Activated naive CD4-positive, alpha-beta T cell treated with anti-CD3 and anti-CD28 coated beads for 36 hours (primary cell): ENCODE data around the gene THYN1. TPM values are rescaled to one million over a fixed set of nuclear protein-coding genes. Genes with fewer than 3 reads are reported as not detected.
"Not testable (repeated sequence)": the region's sequence is repeated elsewhere in the genome, so short reads cannot be mapped to it uniquely, and the experiment has no call there.

Experiments used
- CTCF ChIA-PET: fragments of 350-600 bp; sonication (Branson Sonifier 250); formaldehyde crosslinking; loops from one replicate; lab custom pipeline; 2021; ENCODE audit warnings: antibody characterized with exemption; lab: Charles Lee
- DNase-seq: peaks from one replicate; pipeline ENCODE4 v3.0.0-alpha.2; 2020
- H3K27ac Mint-ChIP-seq: one replicate; pipeline ENCODE4 v1.8.0; 2021; ENCODE audit warnings: mild to moderate bottlenecking, mixed read lengths
- H3K27me3 Mint-ChIP-seq: one replicate; pipeline ENCODE4 v1.8.0; 2021; ENCODE audit warnings: low read depth, mixed read lengths
- H3K36me3 Mint-ChIP-seq: one replicate; pipeline ENCODE4 v1.8.0; 2021; ENCODE audit warnings: low read depth, mixed read lengths
- H3K4me1 Mint-ChIP-seq: one replicate; pipeline ENCODE4 v1.8.0; 2021; ENCODE audit warnings: low read depth, mixed read lengths
- H3K4me3 Mint-ChIP-seq: one replicate; pipeline ENCODE4 v1.8.0; 2021; ENCODE audit warnings: mild to moderate bottlenecking, moderate library complexity, mixed read lengths
- H3K9me3 Mint-ChIP-seq: one replicate; pipeline ENCODE4 v1.8.0; 2021; ENCODE audit warnings: mixed read lengths
- intact Hi-C: fragments of 100-400 bp; cut with micrococcal nuclease; formaldehyde crosslinking; loops from one replicate; pipeline ENCODE4 v1.15.1; 2023
- total RNA-seq, 2 experiments: library from RNA; stranded (reverse); gene quantifications; one replicate each; pipeline ENCODE4 v1.2.3, GENCODE V29; 2021

THYN1 gene
- total RNA-seq, 2 experiments from 2014 or later, result 85.6 to 92.6 TPM

DNA sequence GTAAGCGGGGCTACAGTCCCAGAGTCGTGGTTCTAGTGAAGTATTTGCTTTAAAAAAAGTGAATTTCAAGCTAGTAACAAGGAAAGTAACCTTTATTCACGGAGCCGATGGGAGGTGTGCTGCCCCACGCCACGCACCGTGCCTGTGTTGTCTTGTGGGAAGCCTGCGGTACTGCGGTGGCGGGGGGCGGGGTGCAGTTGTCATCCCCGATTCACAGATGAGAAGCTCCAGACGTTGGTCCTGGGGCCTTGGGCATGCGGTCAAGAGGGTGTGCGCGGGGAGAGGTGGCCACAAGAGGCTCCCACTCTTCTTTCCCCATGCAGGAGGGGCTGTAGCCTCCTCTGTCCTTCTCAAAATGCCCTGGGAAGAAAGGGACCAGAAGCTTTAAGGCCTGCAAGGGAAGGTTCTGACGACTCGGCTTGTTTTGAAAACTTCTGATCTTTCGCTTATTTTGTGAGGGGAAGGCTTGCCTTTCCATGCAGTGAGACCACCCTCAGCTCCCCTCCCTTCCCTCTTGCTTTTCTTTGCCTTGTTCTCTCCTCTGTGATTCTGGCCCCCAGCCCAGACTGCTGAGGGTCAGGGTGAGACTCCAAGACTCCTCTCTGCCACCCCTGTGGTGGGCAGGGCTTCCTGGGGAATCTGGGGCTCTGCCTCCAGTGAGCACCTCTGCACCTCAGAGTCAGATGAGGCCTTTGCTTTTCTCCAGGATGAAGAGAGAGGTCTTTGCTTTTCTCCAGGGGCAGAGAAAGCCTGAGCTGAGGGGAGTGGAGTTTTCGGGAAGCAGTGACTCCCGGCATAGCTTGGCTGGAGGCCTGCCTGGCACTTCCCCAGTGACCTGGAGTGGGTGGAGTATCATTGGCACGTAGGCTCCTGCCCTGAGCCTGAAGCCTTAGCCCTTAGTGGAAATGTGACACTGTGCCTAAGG lies 29.2 kb upstream of the THYN1 start:
- peaks cover 5% of the 10 kb centered on the region for H3K4me1 Mint-ChIP-seq
- no peak overlapping the region for H3K4me3 Mint-ChIP-seq
- CTCF ChIA-PET, result interaction anchor here (0.6 kb wide), 1 partner anchor 392 kb away, joined by 4 read pairs; no protein-coding TSS in a partner anchor
- intact Hi-C loops, result no loop called here
- no peaks in the 10 kb centered on the region for H3K9me3 Mint-ChIP-seq
- H3K27ac Mint-ChIP-seq, result no peak overlapping the region
- H3K27me3 Mint-ChIP-seq, result peaks cover 3% of the 10 kb centered on the region
- DNase-seq, result no peak
- peaks cover 23% of the 10 kb centered on the region for H3K36me3 Mint-ChIP-seq

- H3K27ac Mint-ChIP-seq, H3K4me1 Mint-ChIP-seq, DNase-seq, H3K4me3 Mint-ChIP-seq, CTCF ChIA-PET, intact Hi-C loops, H3K27me3 Mint-ChIP-seq, H3K9me3 Mint-ChIP-seq: not testable (repeated sequence)
- H3K36me3 Mint-ChIP-seq, result peaks cover 26% of the 10 kb centered on the region
Observed at GRCh38 chr11:134281635-134282034, 28.5 kb upstream of the THYN1 start.

- Mint-ChIP-seq H3K4me1 (peaks cover 24% of the 10 kb centered on the region), H3K27me3 (peaks cover 6% of the 10 kb centered on the region), H3K27ac (no peak overlapping the region), H3K9me3 (peaks cover 1% of the 10 kb centered on the region), H3K4me3 (no peak overlapping the region), H3K36me3 (peaks cover 11% of the 10 kb centered on the region)
- no peak for DNase-seq
- intact Hi-C loops, result no loop called here
- CTCF ChIA-PET, result interaction anchor here (7.3 kb wide), 1 partner anchor 15 kb away, joined by 61 read pairs; no protein-coding TSS in a partner anchor
Observed at GRCh38 chr11:134278356-134278755, 25.2 kb upstream of the THYN1 start.

DNA sequence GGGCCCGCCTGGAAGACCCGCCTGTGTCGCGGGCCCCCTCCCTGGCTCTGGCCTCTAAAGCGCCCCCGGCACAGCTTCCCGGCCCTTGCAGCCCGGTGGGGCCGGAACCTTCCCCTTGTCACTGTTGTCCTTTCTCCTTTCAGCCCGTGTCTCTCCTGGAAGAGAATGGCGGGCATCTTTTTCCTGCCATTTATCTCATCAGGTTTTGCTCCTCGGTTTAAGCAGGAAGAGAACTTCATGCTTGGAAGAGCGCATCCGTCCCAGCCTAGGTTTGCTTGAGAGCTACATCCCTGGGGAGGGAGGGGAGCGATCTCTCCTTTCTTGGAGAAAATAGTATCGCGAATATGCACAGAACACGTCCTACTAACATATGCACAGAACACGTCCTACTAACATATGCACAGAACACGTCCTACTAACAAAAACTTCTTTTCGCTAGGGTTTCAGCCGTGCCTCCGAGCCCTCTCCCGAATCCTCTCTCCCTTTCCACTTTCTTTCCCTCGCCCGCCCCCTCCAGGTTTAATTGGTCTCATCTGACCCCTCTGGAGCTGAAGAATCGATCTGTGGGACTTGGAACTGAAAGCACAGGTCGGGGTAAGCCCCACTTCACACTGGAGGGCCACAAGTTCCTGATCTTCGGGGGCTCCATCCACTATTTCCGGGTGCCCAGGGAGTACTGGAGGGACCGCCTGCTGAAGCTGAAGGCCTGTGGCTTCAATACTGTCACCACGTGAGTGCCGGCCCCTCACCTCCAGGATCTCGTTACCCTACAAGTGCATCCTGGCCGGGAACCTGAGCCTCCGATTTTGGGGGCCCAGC lies 24.2 kb upstream of the THYN1 start:
- Mint-ChIP-seq H3K27me3 (peaks cover 6% of the 10 kb centered on the region), H3K27ac (peak overlapping the region; percentile 53), H3K4me1 (peaks cover 32% of the 10 kb centered on the region), H3K36me3 (peaks cover 11% of the 10 kb centered on the region), H3K4me3 (peak overlapping the region; percentile 81), H3K9me3 (peaks cover 1% of the 10 kb centered on the region)
- CTCF ChIA-PET, result interaction anchor here (7.3 kb wide), 1 partner anchor 14 kb away, joined by 61 read pairs; no protein-coding TSS in a partner anchor
- DNase-seq, result no peak
- intact Hi-C loops, result no loop called here

GRCh38 chr11:134276396-134277182 lies 23.4 kb upstream of the THYN1 start:
- Mint-ChIP-seq H3K4me1 (peaks cover 34% of the 10 kb centered on the region), H3K27ac (peak overlapping the region; percentile 98), H3K27me3 (peaks cover 6% of the 10 kb centered on the region), H3K9me3 (peaks cover 1% of the 10 kb centered on the region), H3K36me3 (peaks cover 11% of the 10 kb centered on the region), H3K4me3 (peak overlapping the region; percentile 95)
- no peak for DNase-seq
- CTCF ChIA-PET, result interaction anchor here (0.6 to 7.3 kb wide), 7 partner anchors 13 to 226 kb away, joined by 3 to 61 read pairs (median 4); partner anchors contain the start of genes ACAD8, NCAPD3 and VPS26B
- intact Hi-C loops, result no loop called here

DNA sequence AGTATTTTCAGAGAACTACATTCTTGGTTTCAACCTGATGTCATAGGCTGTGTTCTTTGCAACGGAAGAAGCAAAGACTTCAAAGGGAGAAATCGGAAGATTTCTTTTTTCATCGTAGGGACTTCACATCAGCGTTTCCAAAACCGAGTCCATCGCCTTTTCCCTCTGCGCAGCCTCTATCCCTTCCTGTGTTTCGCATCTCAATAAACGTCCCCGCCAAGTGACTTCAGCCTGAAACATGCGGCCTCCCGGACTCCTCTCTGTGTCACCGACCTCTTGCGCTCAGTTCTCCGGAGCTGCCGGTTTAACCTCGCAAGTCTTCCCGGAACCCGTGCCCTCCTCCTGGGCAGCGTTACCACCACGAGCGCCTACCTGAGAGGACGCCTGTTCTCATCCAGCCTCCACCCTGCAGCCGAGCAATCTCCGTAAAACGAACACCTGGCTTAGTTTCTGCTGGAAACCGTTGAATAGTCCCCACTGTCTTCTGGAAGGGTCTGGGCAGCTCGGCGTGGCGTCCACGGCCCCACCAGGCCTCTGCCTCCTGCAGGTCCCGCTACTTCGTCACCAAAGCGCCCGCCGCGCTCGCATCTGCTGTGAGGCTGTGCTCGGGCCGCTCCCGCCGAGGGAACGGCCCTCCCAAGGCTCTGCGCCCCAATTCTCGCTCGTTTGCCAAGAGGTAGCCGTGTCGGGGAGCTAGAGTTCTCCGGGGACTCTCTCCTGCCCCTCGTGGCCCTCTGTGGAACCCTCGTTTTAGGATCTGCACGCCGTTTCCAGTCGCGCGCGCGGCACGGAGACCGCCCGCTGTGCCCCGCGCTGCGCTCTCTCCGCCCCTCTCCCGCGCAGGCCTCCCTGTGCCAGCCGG lies 22.6 kb upstream of the THYN1 start, which contains the start of gene GLB1L3:
TSS of gene GLB1L3 (plus strand) at position 846 of the 862 bp plus-strand sequence. CDS start 362 bp downstream, outside the sequence.
- peaks cover 10% of the 10 kb centered on the region for H3K36me3 Mint-ChIP-seq
- peaks cover 36% of the 10 kb centered on the region for H3K4me1 Mint-ChIP-seq
- H3K9me3 Mint-ChIP-seq, result peaks cover 1% of the 10 kb centered on the region
- CTCF ChIA-PET, result interaction anchor here (0.6 to 7.3 kb wide), 7 partner anchors 12 to 225 kb away, joined by 3 to 61 read pairs (median 4); partner anchors contain the start of genes ACAD8, NCAPD3 and VPS26B
- H3K27me3 Mint-ChIP-seq, result peaks cover 6% of the 10 kb centered on the region
- H3K4me3 Mint-ChIP-seq, result peak within 1 kb of the TSS; percentile 95
- H3K27ac Mint-ChIP-seq, result peak within 1 kb of the TSS; percentile 98
- intact Hi-C loops, result loop anchor here (1.0 kb wide), 4 partner anchors 13 to 56 kb away; partner anchors contain the start of genes ACAD8, GLB1L2, THYN1 and VPS26B
- DNase-seq, result peak; percentile 83

- DNase-seq, result no peak
- CTCF ChIA-PET, result interaction anchor here (1.7 to 7.3 kb wide), 4 partner anchors 12 to 58 kb away, joined by 4 to 61 read pairs (median 10); partner anchors contain the start of genes GLB1L2, NCAPD3 and VPS26B
- Mint-ChIP-seq H3K4me1 (peaks cover 42% of the 10 kb centered on the region), H3K36me3 (peaks cover 10% of the 10 kb centered on the region), H3K27ac (peak overlapping the region; percentile 98), H3K27me3 (peaks cover 6% of the 10 kb centered on the region), H3K9me3 (peaks cover 1% of the 10 kb centered on the region), H3K4me3 (peak overlapping the region; percentile 95)
- intact Hi-C loops, result loop anchor here (1.0 kb wide), 4 partner anchors 13 to 56 kb away; partner anchors contain the start of genes ACAD8, GLB1L2, THYN1 and VPS26B
Observed at GRCh38 chr11:134275188-134275533, 22.0 kb upstream of the THYN1 start.

DNA sequence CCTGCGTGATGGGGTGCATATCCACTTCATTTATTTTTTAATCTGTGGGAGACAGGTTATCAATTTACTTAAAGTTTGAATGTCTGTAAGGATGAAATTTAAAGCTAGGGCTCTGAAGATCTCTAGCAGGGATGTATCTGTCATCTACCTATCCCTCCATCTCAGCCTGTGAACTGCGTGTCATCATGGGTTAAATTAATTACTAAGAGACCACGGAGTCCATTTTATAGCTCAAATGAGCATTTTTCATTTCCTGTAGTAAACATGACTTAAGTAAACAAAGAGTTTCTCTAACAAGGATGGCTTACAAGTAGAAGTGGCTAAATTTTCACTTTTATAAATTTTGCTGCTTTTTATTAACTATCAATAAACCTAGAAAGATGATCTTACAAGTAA lies 20.2 kb upstream of the THYN1 start:
- Mint-ChIP-seq H3K27ac (no peak overlapping the region), H3K4me1 (peaks cover 40% of the 10 kb centered on the region), H3K9me3 (peaks cover 1% of the 10 kb centered on the region), H3K36me3 (peaks cover 5% of the 10 kb centered on the region), H3K4me3 (no peak overlapping the region), H3K27me3 (peaks cover 6% of the 10 kb centered on the region)
- no peak for DNase-seq
- intact Hi-C loops, result loop anchor here (5.0 kb wide), 1 partner anchor 326 kb away; no protein-coding TSS in a partner anchor
- CTCF ChIA-PET, result interaction anchor here (0.7 to 7.3 kb wide), 7 partner anchors 10 to 174 kb away, joined by 3 to 61 read pairs (median 5); partner anchors contain the start of genes ACAD8, GLB1L2 and THYN1

- H3K27ac Mint-ChIP-seq, result peak overlapping the region; percentile 10
Observed at GRCh38 chr11:134272381-134273316, 19.5 kb upstream of the THYN1 start.

More at GRCh38 chr11:134272381-134273316, 19.5 kb upstream of the THYN1 start:
- H3K36me3 Mint-ChIP-seq, result peaks cover 3% of the 10 kb centered on the region
- intact Hi-C loops, result loop anchor here (5.0 kb wide), 1 partner anchor 325 kb away; no protein-coding TSS in a partner anchor
- H3K4me3 Mint-ChIP-seq, result no peak overlapping the region
- CTCF ChIA-PET, result interaction anchor here (1.0 to 7.3 kb wide), 2 partner anchors 9 to 85 kb away, joined by 5 to 61 read pairs; no protein-coding TSS in a partner anchor
- H3K4me1 Mint-ChIP-seq, result peaks cover 40% of the 10 kb centered on the region
- DNase-seq, result no peak
- H3K9me3 Mint-ChIP-seq, result peaks cover 1% of the 10 kb centered on the region
- H3K27me3 Mint-ChIP-seq, result peaks cover 6% of the 10 kb centered on the region
